HG03066 (cell line): ENCODE data around the gene GSTM4.
A peak's percentile ranks its signal among the peaks of the same experiment; 100 is the strongest.
"Not testable (repeated sequence)": the region's sequence is repeated elsewhere in the genome, so short reads cannot be mapped to it uniquely, and the experiment has no call there.

Source experiments
- ATAC-seq: cut with Tn5 transposase; IDR thresholded peaks from one replicate; pipeline ENCODE4 v1.9.1; 2021; ENCODE audit warnings: low read depth; ENCODE audit not compliant: unreplicated experiment

GSTM4 gene

DNA sequence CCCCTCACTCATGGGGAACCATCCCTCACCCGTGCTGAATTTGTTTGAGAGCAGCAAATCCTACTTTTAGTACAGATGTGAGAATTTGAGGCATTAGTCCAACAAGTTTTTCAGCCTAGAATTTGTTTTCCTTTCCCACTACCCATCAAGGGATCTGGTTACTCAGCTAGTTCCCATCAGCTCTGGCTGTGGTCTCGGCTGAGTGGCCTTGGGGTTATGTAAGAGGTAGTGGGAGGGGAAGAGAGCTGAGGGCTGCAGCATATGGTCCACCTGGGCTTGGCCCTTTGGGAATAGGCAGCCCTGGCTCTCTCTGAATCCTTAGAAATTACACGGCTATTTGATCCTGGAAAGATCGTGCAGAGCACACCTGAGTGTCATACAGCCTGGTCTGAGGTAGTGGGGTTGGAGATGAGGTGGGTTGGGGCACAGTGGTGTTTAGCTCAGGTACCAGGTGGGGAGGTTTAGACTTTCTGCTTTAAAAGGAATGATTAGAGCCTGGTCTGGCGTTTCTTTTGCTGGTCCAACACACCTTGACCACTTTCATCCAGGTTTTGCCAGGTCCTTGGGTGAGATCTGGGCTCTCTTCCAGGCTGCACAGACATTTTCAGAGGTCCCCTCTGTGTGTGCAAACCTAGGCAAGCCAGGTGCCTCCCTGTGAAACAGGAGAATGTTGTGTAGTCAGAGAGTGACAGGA lies 4.2 kb downstream of the GSTM4 start:
- ATAC-seq, result no peak

DNA sequence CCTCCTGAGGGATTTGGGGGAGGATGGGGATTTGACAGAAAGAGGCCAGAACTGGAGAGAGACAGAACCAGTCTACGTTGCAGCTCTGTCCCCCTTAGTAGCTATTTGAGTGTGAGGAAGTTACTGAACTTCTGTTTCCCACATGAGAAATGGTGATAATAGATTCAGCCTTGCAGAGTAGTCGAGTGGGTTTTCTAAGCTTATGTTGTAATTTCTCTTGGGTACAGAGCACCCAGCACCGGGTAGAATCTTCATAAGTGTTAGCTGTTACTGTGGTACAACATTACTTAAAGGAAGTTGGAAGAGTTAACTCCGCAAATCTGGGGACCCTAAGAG lies 4.8 kb downstream of the GSTM4 start:
- not testable (repeated sequence) for ATAC-seq

DNA sequence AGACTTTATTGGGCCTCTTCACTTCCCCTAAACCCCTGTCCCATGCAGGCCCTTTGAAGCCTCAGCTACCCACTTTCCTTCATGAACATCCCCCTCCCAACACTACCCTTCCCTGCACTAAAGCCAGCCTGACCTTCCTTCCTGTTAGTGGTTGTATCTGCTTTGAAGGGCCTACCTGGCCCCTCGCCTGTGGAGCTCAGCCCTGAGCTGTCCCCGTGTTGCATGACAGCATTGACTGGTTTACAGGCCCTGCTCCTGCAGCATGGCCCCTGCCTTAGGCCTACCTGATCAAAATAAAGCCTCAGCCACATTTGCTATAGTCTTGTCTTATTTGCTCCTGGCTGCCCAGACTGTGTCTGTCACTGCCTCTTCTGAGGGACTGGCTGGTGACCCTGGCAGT lies 5.5 kb downstream of the GSTM4 start:
- no peak for ATAC-seq

DNA sequence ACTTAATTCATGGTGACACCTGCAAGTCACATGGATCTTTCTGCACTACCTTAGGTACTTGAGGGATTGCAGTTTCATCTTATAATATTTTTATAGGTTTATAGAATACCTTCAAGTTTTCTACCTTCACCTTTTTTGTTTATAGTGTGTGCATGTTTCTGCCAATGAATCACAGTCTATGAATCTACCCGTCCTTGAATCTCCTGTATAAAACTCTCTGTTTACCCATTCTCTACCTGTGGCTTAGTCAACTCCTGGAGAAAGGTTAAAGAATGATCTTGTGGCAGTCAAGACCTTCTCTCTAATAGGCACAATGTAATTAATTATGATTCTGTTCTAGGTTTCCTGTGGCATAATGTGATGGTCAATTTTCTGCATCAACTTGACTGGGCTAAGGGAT lies 8.8 kb downstream of the GSTM4 start:
- no peak for ATAC-seq

DNA sequence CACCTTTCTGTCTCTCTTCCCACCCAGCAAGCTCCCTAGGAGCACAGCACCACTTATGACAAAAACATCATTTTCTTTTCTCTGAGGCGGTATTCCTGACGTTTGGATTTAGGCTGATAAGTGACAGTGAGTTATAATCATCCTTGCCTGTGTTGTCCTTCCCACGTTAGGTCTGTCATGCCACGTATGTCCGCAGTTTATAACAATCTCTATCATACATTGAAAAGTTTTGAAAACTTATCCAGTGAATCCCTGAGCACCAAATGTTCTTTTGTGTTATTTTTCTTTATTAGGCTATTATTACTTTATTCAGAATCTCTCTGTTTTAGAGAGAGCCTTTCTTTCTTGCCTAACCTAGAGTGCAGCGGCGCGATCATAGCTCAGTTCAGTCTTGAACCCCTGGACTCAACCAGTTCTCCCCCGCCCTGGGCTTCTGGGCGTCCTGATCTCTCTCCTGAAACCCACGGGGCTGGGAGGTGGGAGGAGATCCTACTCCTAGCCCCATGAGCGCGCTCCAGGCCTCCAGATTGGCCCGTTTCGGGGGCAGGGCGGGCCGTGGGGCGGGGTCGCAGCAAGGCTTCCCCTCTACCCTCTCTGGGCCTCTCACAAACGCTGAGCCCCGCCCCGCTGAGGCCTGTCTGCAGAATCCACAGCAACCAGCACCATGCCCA lies 11.7 kb downstream of the GSTM4 start, which contains the start of gene GSTM2:
Gene GSTM2, plus strand, starts transcription at position 606 of the 671 bp plus-strand sequence. Its CDS starts 59 bp downstream, at position 665.
- peak; percentile 82 for ATAC-seq

DNA sequence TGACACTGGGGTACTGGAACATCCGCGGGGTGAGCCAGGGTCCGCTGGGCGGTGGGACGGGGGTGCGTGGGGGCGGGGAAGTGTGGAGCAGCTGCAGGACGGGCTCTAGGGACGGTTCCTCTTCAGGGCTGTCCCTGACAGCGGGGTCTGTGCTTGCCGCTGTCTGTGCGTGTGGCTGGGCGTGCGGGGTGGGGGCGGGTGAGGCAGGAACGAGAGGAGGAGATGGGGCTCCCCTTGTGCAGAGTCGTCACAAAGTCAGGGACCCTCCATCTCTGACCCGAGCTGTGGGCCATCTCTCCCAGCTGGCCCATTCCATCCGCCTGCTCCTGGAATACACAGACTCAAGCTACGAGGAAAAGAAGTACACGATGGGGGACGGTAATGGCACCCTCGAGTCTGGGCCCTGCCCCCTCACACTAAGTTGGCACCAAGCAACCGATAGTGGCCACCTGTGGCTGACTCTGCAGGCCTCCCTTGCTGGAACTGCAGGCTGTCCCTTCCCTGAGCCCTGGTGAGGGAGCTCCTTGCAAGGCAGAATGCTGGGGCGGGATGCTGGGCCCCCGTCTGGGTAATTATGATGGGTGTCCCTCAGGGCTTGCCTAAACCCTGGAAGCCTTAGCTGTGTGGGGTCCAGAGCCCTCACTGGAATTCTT lies 12.3 kb downstream of the GSTM4 start:
- ATAC-seq, result no peak

DNA sequence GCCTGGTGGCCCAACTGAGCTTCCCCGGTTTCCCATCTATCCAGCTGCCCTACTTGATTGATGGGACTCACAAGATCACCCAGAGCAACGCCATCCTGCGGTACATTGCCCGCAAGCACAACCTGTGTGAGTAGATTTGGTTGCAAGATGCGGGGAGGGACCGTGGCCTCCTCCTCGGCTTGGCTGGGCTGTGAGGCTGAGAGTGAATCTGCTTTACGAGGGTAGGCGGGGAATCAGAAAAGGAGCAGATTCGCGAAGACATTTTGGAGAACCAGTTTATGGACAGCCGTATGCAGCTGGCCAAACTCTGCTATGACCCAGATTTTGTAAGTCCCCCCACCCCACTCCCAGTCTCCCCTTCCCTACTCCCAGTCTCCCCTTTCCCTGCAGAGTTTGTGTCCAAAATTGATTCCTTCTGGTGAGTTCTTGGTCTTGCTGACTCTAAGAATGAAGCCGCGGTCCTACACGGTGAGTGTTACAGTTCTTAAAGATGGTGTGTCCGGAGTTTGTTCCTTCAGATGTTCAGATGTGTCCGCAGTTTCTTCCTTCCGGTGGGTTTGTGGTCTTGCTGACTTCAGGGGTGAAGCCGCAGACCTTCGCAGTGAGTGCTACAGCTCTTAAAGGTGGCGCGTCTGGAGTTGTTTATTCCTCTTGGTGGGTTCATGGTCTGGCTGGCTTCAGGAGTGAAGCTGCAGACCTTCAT lies 13.5 kb downstream of the GSTM4 start:
- no peak for ATAC-seq

DNA sequence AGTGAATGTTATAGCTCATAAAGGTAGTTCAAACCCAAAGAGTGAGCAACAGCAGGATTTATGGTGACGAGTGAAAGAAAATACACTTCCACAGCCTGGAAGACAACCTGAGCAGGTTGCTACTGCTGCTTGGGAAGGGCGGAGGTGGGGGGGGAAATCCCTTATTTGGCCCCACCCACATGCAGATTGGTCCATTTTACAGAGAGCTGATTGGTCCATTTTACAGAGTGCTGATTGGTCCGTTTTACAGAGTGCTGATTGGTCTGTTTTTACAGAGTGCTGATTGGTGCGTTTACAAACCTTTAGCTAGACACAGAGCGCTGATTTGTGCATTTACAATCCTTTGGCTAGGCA lies 14.0 kb downstream of the GSTM4 start:
- not testable (repeated sequence) for ATAC-seq

DNA sequence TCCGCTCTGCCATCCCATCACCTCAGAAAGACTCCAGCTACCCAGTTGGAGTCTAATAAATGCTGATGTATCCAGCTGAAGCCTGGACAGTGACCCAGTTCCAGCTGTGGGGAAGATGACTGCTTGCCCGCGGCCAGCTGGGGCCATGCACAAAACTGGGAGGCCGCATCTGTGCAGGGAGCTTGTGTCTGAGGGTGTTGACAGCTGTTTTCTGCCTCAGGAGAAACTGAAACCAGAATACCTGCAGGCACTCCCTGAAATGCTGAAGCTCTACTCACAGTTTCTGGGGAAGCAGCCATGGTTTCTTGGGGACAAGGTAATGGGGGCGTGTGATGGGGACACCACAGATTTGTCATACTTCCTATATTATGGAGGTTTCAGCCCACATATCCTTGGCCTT lies 15.2 kb downstream of the GSTM4 start:
- ATAC-seq, result no peak

DNA sequence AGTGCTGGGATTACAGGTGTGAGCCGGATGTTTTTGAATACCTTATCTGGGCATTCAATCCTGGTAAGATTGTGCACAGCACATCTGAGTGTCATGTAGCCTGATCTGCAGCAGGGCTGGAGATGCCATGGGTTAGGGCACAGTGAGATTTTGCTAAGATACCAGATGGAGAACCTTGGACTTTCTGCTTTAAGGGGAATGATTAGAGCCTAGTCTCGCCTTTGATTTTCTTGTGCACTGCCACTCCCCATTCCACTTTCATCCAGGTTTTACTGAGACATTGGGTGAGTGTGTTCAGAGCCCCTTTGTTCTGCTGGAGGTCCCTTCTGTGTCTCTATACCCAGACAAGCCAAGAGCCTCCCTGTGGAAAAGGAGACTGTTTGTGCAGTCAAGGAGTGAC lies 18.0 kb downstream of the GSTM4 start:
- ATAC-seq, result not testable (repeated sequence)

DNA sequence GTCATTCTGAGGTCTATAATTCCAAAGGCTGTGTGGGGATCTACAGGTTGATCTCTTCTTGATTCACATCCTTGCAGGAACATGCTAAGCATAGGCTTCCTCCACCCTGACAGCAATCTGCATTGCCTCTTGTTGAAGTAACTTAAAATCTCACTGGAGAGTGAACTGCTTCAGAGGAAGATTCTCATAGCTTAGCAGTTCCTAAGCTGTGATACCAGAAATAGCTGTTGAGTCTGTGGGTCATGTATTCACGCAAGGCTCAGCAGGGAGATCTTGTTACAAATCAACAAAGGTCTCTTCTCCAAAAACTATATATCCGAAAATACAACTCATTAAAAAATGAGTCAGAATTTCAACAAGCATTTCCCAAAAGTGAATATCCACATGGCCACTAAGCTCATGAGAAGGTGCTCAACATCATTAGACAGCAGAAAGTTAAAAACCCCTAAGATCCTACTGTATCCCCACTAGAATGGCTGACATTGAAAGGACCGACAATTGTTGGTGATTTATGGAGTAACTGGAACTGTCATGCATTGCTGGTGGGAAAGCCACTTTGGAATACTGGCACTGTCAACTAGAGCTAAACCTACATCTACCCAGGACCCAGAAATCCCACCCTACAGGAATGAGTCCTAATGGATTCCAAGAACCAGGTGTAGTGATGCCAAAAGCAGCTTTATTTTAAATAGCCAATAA lies 20.9 kb downstream of the GSTM4 start:
- not testable (repeated sequence) for ATAC-seq

DNA sequence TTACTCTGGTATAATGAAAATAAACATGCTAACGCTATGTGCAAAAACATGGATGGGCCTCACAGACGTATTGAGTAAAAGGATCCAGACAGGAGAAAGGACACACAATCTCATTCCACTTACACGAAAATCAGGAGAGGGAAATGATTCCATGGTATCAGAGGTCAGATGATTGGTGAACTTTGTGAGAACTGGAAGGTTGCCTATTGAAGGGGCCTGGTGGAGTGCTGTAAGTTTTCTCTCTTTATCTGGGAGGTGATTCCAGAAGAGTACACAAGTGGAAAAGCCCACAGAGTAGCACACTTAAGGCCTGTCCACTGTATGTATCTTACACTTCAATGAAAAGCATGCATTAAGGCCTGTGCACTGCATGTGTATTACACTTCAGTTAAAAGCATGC lies 21.6 kb downstream of the GSTM4 start:
- no peak for ATAC-seq

DNA sequence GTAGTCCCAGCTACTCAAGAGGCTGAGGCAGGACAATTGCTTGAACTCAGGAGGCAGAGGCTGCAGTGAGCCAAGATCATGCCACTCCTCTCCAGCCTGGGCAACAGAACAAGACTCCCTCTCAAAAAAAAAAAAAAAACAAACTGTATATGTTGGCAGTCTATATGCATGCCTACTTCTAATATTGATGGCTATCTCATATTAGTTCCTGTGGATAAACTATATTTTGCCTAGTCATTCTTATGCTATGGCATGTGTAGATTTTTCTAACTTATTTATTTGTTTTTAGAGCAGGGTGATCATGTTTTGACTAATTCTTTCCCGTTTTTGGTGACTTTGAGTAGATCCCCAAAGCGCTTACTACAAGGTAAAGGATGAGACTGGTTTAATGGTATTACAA lies 22.7 kb downstream of the GSTM4 start:
- not testable (repeated sequence) for ATAC-seq

DNA sequence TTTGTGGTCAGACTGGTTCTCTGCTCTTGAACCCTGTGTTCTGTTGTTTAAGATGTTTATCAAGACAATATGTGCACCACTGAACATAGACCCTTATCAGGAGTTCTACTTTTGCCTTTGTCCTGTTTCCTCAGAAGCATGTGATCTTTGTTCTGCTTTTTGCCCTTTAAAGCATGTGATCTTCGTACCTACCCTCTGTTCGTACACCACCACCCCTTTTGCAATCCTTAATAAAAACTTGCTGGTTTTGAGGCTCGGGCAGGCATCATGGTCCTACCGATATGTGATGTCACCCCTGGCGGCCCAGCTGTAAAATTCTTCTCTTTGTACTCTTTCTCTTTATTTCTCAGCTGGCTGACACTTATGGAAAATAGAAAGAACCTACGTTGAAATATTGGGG lies 28.9 kb downstream of the GSTM4 start:
- ATAC-seq, result not testable (repeated sequence)

DNA sequence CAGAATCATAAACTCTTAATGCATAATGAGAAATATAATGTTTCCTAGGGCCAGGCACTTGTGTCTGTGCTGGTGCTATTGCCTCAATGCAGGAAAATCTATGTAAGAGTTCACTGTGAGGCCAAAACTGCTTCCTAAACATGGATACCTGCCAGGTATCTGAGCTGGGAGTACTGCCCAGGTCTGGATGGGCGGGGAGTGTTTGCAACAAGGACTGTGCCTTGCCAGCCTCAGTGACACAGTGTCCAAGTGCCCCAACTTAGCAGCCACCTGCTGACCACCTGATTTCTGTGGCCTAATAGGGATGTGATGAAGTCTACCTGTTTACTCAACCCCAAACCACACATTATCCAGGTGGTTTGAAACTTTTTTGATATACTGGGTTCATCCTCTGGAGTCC lies 29.5 kb downstream of the GSTM4 start:
- ATAC-seq, result not testable (repeated sequence)

DNA sequence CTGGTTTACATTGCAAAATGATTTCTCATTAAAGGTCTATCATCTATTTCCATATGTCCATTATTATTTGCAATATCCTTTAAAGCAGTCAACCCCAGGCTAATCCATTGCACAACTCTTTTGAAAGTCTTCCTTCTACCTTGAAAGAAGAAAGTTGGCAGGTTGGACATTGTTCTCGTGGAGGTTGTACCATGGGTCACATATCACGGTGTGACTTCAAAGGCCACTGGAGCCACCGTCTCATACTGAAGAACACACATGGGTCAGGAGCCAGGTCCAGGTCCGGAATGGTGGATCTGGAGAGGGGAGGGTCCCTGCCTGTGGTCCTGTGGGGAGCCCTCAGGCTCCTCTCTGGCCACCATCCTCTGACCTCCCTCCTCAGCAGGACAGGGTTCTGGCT lies 30.0 kb downstream of the GSTM4 start:
- ATAC-seq, result not testable (repeated sequence)

DNA sequence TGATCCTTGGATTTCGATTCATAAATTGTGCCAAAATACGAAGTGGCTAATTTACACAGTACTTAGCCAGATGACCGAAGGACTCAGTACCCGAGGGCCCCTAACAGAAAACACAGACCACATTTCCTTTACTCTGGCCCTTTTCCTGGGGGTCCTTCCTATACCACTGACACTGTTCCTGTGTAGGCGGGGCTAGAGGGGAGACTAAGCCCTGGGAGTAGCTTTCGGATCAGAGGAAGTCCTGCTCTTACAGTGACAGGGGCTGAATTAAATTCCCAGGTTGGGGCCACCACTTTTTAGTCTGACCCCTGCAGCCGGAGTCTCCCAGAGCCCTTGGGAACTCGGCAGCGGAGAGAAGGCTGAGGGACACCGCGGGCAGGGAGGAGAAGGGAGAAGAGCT lies 31.2 kb downstream of the GSTM4 start:
- ATAC-seq, result peak; percentile 18

DNA sequence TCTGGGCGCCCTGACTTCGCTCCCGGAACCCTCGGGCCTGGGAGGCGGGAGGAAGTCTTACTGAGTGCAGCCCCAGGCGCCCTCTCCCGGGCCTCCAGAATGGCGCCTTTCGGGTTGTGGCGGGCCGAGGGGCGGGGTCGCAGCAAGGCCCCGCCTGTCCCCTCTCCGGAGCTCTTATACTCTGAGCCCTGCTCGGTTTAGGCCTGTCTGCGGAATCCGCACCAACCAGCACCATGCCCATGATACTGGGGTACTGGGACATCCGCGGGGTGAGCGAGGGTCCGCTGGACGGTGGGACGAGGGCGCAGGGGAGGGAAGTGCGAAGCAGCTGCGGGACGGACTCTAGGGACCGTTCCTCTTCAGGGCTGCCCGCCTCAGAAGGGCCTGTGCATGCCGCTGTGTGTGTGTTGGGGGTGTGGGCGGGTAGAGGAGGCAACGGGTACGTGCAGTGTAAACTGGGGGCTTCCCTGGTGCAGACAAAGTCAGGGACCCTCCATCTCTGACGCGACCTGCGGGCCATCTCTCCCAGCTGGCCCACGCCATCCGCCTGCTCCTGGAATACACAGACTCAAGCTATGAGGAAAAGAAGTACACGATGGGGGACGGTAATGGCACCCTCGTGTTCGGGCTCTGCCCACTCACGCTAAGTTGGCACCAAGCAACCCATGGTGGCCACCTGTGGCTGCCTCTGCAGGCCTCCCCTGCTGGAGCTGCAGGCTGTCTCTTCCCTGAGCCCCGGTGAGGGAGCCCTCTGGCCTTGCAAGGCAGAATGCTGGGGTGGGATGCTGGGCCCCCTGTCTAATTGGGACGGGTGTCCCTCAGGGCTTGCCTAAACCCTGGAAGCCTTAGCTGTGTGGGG lies 32.0 kb downstream of the GSTM4 start, which contains the start of gene GSTM1:
Gene GSTM1, plus strand, starts transcription at position 177 of the 859 bp plus-strand sequence. Its CDS starts 57 bp downstream, at position 234.
- peak; percentile 93 for ATAC-seq

DNA sequence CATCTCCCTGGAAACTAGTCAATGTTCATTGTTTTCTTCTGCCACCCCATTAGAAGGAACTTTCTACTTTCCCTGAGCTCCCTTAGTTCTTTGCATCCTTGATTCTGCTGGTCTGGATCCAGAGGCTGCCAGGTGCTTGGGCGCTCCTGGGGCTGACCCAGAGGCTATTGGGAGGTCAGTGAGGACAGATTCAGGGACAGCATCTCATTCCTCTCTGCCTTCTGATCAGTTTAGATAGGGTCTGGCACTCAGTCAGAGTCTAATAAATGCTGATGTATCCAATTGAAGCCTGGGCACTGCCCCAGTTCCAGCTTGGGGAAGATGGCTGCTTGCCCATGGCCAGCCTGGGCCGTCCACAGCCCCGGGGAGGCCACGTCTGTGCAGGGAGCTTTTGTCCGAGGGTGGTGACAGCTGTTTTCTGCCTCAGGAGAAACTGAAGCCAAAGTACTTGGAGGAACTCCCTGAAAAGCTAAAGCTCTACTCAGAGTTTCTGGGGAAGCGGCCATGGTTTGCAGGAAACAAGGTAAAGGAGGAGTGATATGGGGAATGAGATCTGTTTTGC lies 34.0 kb downstream of the GSTM4 start:
- no peak for ATAC-seq
